GM23248 (cell line): ENCODE data around the gene CSNK1G2. TPM values are rescaled to one million over a fixed set of nuclear protein-coding genes. Genes with fewer than 3 reads are reported as not detected.
"Not testable (repeated sequence)": the region's sequence is repeated elsewhere in the genome, so short reads cannot be mapped to it uniquely, and the experiment has no call there.

ENCODE experiments used
- DNase-seq: peaks from one replicate; pipeline ENCODE4 v3.0.0-alpha.2; 2015
- H2AFZ ChIP-seq: fragments of 200-600 bp; sonication (generic); 2 replicates; pipeline ENCODE4 v1.6.1; 2016; ENCODE audit warnings: antibody characterized with exemption
- H3F3A ChIP-seq: fragments of 200-600 bp; sonication (generic); 2 replicates; pipeline ENCODE4 v1.6.1; 2016; ENCODE audit warnings: mild to moderate bottlenecking, antibody characterized with exemption, mixed run types; ENCODE audit not compliant: insufficient read depth
- H3K27ac ChIP-seq: fragments of 200-600 bp; sonication (generic); 2 replicates; pipeline ENCODE4 v1.5.1; 2016; ENCODE audit warnings: mild to moderate bottlenecking
- H3K27me3 ChIP-seq: fragments of 200-600 bp; sonication (generic); replicated peaks from 2 replicates; pipeline ENCODE4 v1.6.1; 2016; ENCODE audit warnings: mild to moderate bottlenecking; ENCODE audit not compliant: insufficient read depth
- H3K36me3 ChIP-seq: fragments of 200-600 bp; sonication (generic); 2 replicates; pipeline ENCODE4 v1.6.1; 2016; ENCODE audit warnings: low read depth, mild to moderate bottlenecking
- H3K4me1 ChIP-seq: fragments of 200-600 bp; sonication (generic); 2 replicates; pipeline ENCODE4 v1.6.1; 2016; ENCODE audit warnings: mild to moderate bottlenecking; ENCODE audit not compliant: insufficient read depth
- H3K4me2 ChIP-seq: fragments of 200-600 bp; sonication (generic); one replicate; pipeline ENCODE4 v1.6.1; 2016; ENCODE audit warnings: mild to moderate bottlenecking; ENCODE audit not compliant: unreplicated experiment
- H3K4me3 ChIP-seq: fragments of 200-600 bp; sonication (generic); 2 replicates; pipeline ENCODE4 v1.5.1; 2016; ENCODE audit warnings: mild to moderate bottlenecking
- H3K79me2 ChIP-seq: fragments of 200-600 bp; sonication (generic); 2 replicates; pipeline ENCODE4 v1.6.1; 2016; ENCODE audit warnings: mild to moderate bottlenecking; ENCODE audit not compliant: insufficient read depth
- H3K9ac ChIP-seq: fragments of 200-600 bp; sonication (generic); 2 replicates; pipeline ENCODE4 v1.6.1; 2016; ENCODE audit warnings: mild to moderate bottlenecking
- H3K9me2 ChIP-seq: fragments of 200-600 bp; sonication (generic); 2 replicates; pipeline ENCODE4 v1.6.1; 2016; ENCODE audit warnings: mixed run types, mild to moderate bottlenecking, moderate library complexity; ENCODE audit not compliant: insufficient read depth
- H3K9me3 ChIP-seq: fragments of 200-600 bp; sonication (generic); one replicate; pipeline ENCODE4 v1.6.1; 2017; ENCODE audit warnings: low read depth
- H4K20me1 ChIP-seq: fragments of 200-600 bp; sonication (generic); 2 replicates; pipeline ENCODE4 v1.6.0; 2016; ENCODE audit not compliant: insufficient read depth
- EZH2 ChIP-seq: fragments of 200-600 bp; sonication (generic); IDR thresholded peaks from 2 replicates; pipeline ENCODE4 v1.6.1; 2018; ENCODE audit warnings: antibody characterized with exemption, mild to moderate bottlenecking; ENCODE audit not compliant: insufficient read depth, poor library complexity, severe bottlenecking
- EZH2phosphoT487 ChIP-seq: fragments of 200-600 bp; sonication (generic); IDR thresholded peaks from 2 replicates; pipeline ENCODE4 v1.6.1; 2018; ENCODE audit warnings: antibody characterized with exemption, moderate library complexity, mild to moderate bottlenecking, low read depth; ENCODE audit not compliant: insufficient read depth
- WGBS, 2 experiments: methylation state at CpG; one replicate each; pipeline ENCODE4 v1.1.6; 2015 to 2017; ENCODE audit warnings: low lambda C conversion rate in 2 of 2, low coverage in 1 of 2; ENCODE audit errors: missing lambda C conversion rate in 2 of 2; 5-methylcytosine and 5-hydroxymethylcytosine counted together
- in situ Hi-C: fragments of 300-500 bp; cut with MboI; formaldehyde crosslinking; loops from 2 replicates; pipeline ENCODE4 v1.15.0; 2020
- polyA plus RNA-seq: library from polyadenylated mRNA; unstranded; fragments of >200 nt; fragmentation: Nextera tagmentation; extraction: Ambion mirVana; gene quantifications from 2 replicates; pipeline ENCODE4 v1.2.1, GENCODE V29; 2016
- total RNA-seq: library from RNA; depleted of rRNA; stranded (reverse); fragments of >200 nt; shearing (Covaris generic); gene quantifications from 2 replicates; pipeline ENCODE4 v1.2.3, GENCODE V29; 2014

Gene CSNK1G2
- total and polyA plus RNA-seq, 2 experiments from 2014 or later: 9.5 to 76.6 TPM

DNA sequence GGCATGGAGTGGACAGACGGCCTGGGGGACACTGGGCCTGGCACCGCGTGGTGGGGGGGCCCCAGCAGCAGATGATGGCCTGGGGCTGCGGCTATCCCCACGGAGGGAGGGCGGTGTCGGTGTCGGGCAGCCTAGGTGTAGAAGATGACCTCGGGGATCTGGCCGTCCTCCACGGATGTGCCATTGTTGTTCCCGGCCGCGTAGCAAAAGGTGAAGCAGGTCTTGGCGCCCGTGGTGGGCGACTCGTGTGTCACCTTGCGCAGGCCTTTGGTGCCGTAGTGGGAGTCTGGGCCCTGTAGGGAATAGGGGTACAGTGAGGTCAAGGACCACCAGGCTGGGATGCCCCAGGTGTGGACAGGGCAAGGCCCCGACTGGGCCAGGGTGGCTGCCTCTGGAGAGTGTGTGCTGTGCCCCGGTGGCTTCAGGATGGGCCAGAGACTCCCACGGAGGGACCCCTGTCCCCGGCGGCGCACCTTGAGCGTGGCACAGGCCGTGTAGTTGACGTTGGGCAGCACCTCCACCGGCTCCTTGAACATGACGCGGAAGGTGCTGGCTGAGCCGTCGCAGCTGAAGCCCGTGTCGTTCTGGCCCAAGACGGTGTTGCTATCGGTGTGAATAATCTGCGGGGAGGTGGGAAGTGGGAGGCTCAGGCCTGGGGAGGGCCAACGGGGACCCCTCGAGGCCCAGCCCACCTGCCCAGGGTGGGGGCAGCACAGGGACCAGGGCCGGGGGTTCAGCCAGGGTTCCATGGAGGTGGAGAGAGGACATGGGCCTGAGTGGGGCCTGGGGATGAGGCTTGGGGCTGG lies 45.6 kb downstream of the CSNK1G2 start:
- in situ Hi-C loops: no loop called here
- H3K4me2 ChIP-seq: no peak overlapping the region
- no peak overlapping the region for H3K27ac ChIP-seq
- peaks cover 4% of the 10 kb centered on the region; the same call in 1 of the 2 replicates for H3K36me3 ChIP-seq
- H3K4me1 ChIP-seq: no peaks in the 10 kb centered on the region
- no peak overlapping the region for H2AFZ ChIP-seq
- no peaks in the 10 kb centered on the region for H3K9me3 ChIP-seq
- H3K9me2 ChIP-seq: no peaks in the 10 kb centered on the region
- no peaks in the 10 kb centered on the region for H4K20me1 ChIP-seq
- 90 to 91% methylated on average over 36 to 42 of the region's 42 CpGs for WGBS, 2 experiments
- H3F3A ChIP-seq: no peaks in the 10 kb centered on the region
- H3K4me3 ChIP-seq: no peak overlapping the region
- H3K9ac ChIP-seq: no peak overlapping the region
- H3K27me3 ChIP-seq: no peaks in the 10 kb centered on the region
- no peak for DNase-seq
- TF ChIP-seq EZH2: no peak
- no peak for TF ChIP-seq EZH2phosphoT487
- no peaks in the 10 kb centered on the region for H3K79me2 ChIP-seq

DNA sequence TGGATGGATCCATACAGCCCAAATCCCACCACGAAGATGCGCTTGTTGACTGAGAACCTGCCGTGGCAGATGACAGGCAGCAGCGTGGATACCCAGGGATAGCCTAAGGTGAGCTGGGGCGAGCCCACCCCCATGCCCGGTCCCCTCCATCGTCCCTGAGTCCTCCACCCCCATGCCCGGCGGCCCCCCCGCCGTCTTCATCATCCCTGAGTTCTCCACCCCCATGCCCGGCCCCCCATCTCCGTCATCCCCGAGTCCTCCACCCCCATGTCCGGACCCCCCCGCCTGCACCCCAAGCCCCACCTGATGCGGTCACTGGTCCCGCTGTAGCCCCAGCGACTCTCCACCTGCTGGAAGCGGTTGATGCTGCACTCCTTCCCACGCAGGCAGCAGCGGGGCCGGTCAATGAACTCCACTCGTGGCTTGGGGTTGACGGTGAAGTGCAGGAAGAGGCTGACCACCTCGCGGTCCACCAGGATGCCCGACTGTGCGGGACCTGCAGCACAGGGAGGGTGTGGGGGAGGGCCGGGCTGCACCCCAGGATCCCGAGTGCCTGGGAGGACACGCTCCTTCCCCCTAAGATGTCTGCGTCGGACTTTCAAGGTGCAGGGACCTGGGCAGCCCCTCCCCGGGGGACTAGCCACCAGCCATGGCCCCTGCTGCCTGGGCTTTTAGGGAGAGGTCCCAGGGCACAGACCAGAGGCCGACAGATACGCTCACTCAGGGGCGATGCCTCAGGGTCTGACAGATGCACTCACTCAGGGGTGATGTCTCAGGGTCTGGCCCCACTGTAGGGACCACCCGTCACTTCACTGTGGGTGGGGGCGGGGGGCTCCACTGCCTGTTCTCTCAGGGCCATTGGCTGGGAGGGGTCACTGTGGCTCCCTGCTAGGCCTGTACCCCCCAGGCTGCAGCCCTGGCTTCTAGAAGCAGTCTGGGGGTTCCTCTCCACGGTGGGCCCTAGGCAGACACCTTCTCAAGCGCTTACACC lies 46.5 kb downstream of the CSNK1G2 start:
- Histone ChIP-seq H2AFZ (no peak overlapping the region), H3K9me3 (no peaks in the 10 kb centered on the region), H3K4me2 (no peak overlapping the region), H3K27ac (no peak overlapping the region), H3F3A (no peaks in the 10 kb centered on the region), H3K9me2 (no peaks in the 10 kb centered on the region), H3K79me2 (no peaks in the 10 kb centered on the region), H3K4me1 (no peaks in the 10 kb centered on the region), H3K36me3 (no peaks in the 10 kb centered on the region), H3K27me3 (no peaks in the 10 kb centered on the region), H4K20me1 (no peaks in the 10 kb centered on the region), H3K4me3 (no peak overlapping the region), H3K9ac (no peak overlapping the region)
- 85 to 91% methylated on average over 14 to 41 of the region's 42 CpGs for WGBS, 2 experiments
- no peak for DNase-seq
- TF ChIP-seq EZH2: no peak
- no peak for TF ChIP-seq EZH2phosphoT487
- in situ Hi-C loops: no loop called here

DNA sequence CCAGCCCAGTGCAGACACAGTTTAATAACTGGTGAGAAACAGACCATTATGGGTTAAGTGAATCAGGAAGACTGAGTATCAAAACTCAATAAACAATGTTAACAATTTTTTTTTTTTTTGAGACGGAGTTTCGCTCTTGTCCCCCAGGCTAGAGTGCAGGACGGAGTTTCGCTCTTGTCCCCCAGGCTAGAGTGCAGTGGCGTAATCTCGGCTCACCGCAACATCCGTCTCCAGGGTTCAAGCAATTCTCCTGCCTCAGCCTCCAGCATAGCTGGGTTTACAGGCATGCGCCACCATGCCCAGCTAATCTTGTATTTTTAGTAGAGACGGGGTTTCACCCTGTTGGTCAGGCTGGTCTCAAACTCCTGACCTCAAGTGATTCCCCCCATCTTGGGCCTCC lies 47.5 kb downstream of the CSNK1G2 start:
- H3K79me2 ChIP-seq, H3K4me1 ChIP-seq, H3K9ac ChIP-seq, H3F3A ChIP-seq, H3K4me2 ChIP-seq, DNase-seq, in situ Hi-C loops, H3K27ac ChIP-seq, H4K20me1 ChIP-seq, H3K36me3 ChIP-seq, H3K4me3 ChIP-seq, H3K27me3 ChIP-seq, H2AFZ ChIP-seq, H3K9me3 ChIP-seq, H3K9me2 ChIP-seq: not testable (repeated sequence)
- 87 to 93% methylated on average over 10 of the region's 10 CpGs for WGBS, 2 experiments

DNA sequence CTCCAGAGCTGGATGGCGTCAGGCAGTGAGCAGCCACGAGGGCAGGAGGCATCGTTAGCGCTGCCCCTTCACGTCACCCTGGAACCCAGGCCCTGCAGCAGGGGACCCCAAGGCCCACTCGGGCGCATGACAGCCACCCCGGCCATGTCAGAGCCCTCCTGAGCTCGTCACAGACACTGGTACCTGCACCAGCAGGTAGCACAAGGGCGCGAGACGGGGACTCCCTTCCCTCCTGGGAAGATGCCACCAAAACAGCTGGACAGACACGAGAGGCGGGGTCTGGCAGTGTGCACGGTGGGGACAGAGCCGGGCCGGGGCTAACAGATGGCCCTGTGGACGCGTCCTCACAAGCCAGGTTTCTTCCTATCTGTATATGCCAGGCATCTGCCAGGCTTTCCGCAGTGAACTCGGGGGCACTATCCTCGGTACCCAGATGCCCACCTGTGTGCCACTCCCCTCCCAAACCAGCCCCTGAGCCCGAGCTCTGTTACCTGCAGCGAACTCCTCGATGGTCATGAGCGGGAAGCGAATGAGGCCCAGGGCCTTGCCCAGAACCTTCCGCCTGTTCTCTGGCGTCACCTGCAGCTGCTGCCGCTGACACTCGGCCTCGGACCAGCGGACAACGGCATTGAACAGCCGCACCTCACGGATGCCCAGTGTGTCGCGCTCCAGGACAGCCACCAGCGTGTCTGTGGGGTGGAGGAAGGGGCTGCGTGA lies 48.7 kb downstream of the CSNK1G2 start:
- Histone ChIP-seq H3K27ac (no peak overlapping the region), H3K79me2 (no peaks in the 10 kb centered on the region), H3F3A (no peaks in the 10 kb centered on the region), H3K27me3 (no peaks in the 10 kb centered on the region), H3K9me3 (no peaks in the 10 kb centered on the region), H3K36me3 (no peaks in the 10 kb centered on the region), H3K9ac (no peak overlapping the region), H3K4me1 (no peaks in the 10 kb centered on the region), H2AFZ (no peak overlapping the region), H3K4me3 (no peak overlapping the region), H3K9me2 (no peaks in the 10 kb centered on the region), H3K4me2 (no peak overlapping the region), H4K20me1 (no peaks in the 10 kb centered on the region)
- 93 to 94% methylated on average over 39 to 40 of the region's 40 CpGs for WGBS, 2 experiments
- in situ Hi-C loops: no loop called here
- no peak for DNase-seq
- TF ChIP-seq EZH2phosphoT487: no peak
